ENCODE measurements around the gene CSTF2T. TPM values are rescaled to one million over a fixed set of nuclear protein-coding genes. Genes with fewer than 3 reads are reported as not detected.

Gene CSTF2T
- total RNA-seq, 4 donors from 2014 or later, result 18.4 to 41.7 (median 23.3) TPM

DNA sequence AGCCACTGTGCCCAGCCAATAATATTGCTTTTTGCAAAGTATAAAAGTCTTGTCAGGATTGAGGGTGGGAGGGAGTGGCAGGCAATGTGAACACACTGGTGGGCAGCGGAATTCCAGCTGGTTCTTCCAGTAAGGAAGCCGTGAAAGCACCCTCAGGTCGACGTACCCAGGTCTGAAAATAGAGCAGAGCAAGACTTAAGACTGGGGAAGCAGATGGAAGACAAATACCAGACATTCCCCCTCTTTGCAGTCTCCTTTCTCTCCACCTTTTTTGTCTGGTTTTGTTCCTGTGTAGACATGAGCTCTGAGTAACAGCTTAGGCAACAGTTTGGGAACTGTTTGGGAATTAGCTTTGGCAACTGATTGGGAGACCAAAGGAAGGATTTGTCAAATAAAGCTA is 17.6 kb upstream of the CSTF2T start:
- no peak overlapping the region for H3K27ac ChIP-seq
- H3K36me3 ChIP-seq, result no peaks in the 10 kb centered on the region
- no peaks in the 10 kb centered on the region for H3K4me1 ChIP-seq
- no peak overlapping the region for H3K4me3 ChIP-seq
- intact Hi-C loops (cut with DNase I; ENCODE audit: low total_unique reads), result no loop called here
- TF ChIP-seq, protein P1, sequence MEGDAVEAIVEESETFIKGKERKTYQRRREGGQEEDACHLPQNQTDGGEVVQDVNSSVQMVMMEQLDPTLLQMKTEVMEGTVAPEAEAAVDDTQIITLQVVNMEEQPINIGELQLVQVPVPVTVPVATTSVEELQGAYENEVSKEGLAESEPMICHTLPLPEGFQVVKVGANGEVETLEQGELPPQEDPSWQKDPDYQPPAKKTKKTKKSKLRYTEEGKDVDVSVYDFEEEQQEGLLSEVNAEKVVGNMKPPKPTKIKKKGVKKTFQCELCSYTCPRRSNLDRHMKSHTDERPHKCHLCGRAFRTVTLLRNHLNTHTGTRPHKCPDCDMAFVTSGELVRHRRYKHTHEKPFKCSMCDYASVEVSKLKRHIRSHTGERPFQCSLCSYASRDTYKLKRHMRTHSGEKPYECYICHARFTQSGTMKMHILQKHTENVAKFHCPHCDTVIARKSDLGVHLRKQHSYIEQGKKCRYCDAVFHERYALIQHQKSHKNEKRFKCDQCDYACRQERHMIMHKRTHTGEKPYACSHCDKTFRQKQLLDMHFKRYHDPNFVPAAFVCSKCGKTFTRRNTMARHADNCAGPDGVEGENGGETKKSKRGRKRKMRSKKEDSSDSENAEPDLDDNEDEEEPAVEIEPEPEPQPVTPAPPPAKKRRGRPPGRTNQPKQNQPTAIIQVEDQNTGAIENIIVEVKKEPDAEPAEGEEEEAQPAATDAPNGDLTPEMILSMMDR (IDR thresholded peaks at IDR 0.05), result no peak
- TF ChIP-seq POLR2A (IDR thresholded peaks at IDR 0.05), result no peak
- H3K9me3 ChIP-seq, result no peaks in the 10 kb centered on the region
- DNase-seq, result no peak
- H3K27me3 ChIP-seq, result no peaks in the 10 kb centered on the region

DNA sequence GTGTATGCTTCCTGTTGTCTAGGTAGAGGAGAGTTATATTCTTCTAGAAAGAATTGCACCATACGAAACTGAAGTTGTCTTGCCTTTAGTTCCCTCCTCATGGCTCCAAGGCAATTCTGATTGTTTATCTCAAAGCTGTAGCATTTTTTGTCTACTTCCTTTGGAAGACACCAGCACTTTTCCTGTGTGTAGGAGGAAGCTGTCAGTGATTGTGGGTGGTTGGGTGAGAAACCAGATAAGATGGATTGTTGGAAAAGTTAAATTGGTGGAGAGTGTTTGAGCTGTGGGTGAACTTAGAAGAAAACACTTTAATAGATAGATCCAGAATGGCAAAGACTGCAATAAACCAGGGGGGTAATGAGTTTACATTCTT is 12.1 kb upstream of the CSTF2T start:
- intact Hi-C loops (cut with DNase I; ENCODE audit: low total_unique reads), result no loop called here
- H3K27ac ChIP-seq, result no peak overlapping the region
- no peaks in the 10 kb centered on the region for H3K36me3 ChIP-seq
- H3K9me3 ChIP-seq, result no peaks in the 10 kb centered on the region
- no peaks in the 10 kb centered on the region for H3K27me3 ChIP-seq
- no peaks in the 10 kb centered on the region for H3K4me1 ChIP-seq
- TF ChIP-seq POLR2A (IDR thresholded peaks at IDR 0.05), result no peak
- TF ChIP-seq, protein P1 (IDR thresholded peaks at IDR 0.05), result no peak
- DNase-seq, result no peak
- H3K4me3 ChIP-seq, result no peak overlapping the region

DNA sequence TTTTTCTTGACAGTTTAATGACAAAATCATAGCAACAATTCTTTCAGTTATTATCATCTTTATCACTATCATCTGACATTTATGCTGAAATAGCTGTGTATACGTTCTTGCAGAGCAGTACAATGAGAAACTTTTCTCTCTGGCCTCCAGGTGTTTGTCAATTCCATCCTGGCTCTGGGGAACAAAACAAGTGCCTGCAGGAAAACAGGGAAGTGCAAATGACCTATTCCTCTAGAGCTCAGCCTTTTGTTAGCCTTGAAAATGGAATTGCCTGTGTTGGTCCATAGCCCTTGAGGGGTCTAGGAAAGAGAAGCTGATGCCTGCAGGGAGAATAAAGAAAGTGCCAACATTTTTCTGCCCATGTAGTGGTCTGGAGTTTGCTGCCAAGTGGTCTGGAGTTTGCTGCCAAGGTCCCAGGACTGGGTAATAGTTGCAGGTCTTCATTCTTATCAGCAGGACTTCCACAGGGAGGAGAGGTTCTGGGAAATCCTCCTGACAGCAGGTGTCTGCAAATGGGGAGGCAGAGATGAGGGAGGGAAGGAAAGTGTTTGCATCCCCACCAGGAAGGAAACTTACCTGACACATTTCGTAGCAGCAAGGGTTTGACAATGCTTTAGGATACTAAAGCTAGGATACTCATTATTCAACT is 10.1 kb upstream of the CSTF2T start:
- H3K27ac ChIP-seq, result peak overlapping the region in 1 of 2 donors; percentile 23
- no peak overlapping the region for H3K4me3 ChIP-seq
- intact Hi-C loops (cut with DNase I; ENCODE audit: low total_unique reads), result no loop called here
- H3K27me3 ChIP-seq, result no peaks in the 10 kb centered on the region
- no peaks in the 10 kb centered on the region for H3K9me3 ChIP-seq
- no peaks in the 10 kb centered on the region for H3K36me3 ChIP-seq
- H3K4me1 ChIP-seq, result no peaks in the 10 kb centered on the region
- TF ChIP-seq POLR2A (IDR thresholded peaks at IDR 0.05), result no peak
- TF ChIP-seq, protein P1 (IDR thresholded peaks at IDR 0.05), result no peak
- DNase-seq, result no peak

DNA sequence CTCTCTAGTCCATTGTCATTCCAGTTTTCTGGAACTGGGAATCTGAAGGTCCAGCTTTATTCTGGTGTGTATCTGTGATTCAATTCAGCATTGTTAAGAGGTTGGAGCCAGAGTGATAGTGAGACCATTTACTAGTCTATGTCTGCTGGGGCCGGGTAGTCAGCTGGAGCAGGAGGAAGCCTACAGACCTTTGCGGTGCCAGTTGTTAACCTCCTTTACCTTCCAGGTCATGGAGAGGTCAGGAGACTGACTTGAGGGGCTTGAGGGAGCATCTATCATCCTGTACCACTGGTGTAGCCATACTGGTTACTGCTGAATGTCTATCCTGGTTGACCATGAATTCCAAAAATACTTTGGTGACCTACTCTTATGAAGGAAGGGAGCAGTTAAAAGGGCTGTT is 9.2 kb upstream of the CSTF2T start:
- Histone ChIP-seq H3K9me3 (no peaks in the 10 kb centered on the region), H3K27me3 (no peaks in the 10 kb centered on the region), H3K4me3 (no peak overlapping the region), H3K36me3 (no peaks in the 10 kb centered on the region), H3K4me1 (no peaks in the 10 kb centered on the region), H3K27ac (peak overlapping the region; percentile 66 to 67)
- TF ChIP-seq POLR2A (IDR thresholded peaks at IDR 0.05), result no peak
- TF ChIP-seq, protein P1 (IDR thresholded peaks at IDR 0.05), result no peak
- intact Hi-C loops (cut with DNase I; ENCODE audit: low total_unique reads), result no loop called here
- DNase-seq, result no peak

DNA sequence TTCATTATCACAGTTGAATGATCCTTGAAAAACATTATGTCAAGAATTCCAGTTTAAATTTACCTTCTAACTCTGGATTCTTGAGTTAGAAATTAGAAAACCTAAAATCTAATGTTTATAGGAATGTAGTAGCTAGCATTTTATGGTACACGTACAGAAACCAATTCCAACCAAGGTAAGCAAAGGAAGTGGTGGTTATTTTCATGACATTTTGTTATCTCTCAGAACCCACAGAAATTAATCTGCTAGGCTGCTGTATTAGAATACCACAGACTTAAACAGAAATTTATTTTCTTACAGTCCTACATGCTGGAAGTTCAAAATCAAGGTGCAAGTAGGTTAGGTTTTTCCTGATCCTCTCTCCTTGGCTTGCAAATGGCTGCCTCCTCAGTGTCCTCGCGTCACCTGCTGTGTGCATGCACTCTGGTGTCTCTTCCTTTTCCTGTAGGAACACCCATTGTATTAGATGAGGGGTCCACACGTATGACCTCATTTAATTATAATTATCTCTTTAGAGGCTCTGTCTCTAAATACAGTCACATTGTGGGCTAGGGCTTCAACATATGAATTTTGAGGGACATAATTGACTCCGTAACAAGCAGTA is 8.5 kb upstream of the CSTF2T start:
- TF ChIP-seq POLR2A (IDR thresholded peaks at IDR 0.05), result no peak
- TF ChIP-seq, protein P1 (IDR thresholded peaks at IDR 0.05), result no peak
- intact Hi-C loops (cut with DNase I; ENCODE audit: low total_unique reads), result no loop called here
- Histone ChIP-seq H3K4me1 (no peaks in the 10 kb centered on the region), H3K4me3 (no peak overlapping the region), H3K9me3 (no peaks in the 10 kb centered on the region), H3K27me3 (no peaks in the 10 kb centered on the region), H3K27ac (peak overlapping the region; percentile 66 to 67), H3K36me3 (no peaks in the 10 kb centered on the region)
- no peak for DNase-seq
